Astrocyte (in vitro differentiated cells and primary cell): ENCODE results near the gene EYA2. TPM values are rescaled to one million over a fixed set of nuclear protein-coding genes. Genes with fewer than 3 reads are reported as not detected.

Experiments used
- DNase-seq: peaks from one replicate; pipeline ENCODE4 v3.0.0-alpha.2; 2010; ENCODE audit warnings: low read depth
- FAIRE-seq: peaks from 2 replicates; lab custom pipeline; 2011; peaks lifted over from hg19 to GRCh38; lab: Jason Lieb, UNC
- H2AFZ ChIP-seq: 2 replicates; pipeline ENCODE4 v1.6.0; 2012; ENCODE audit warnings: low read depth, low read length, inconsistent platforms
- H3K27ac ChIP-seq: 2 replicates; pipeline ENCODE4 v1.5.1; 2011; ENCODE audit warnings: low read depth, low read length, inconsistent platforms
- H3K27me3 ChIP-seq: 2 replicates; pipeline ENCODE4 v1.6.0; 2011; ENCODE audit warnings: low read length, inconsistent platforms; ENCODE audit not compliant: insufficient read depth
- H3K36me3 ChIP-seq: 2 replicates; pipeline ENCODE4 v1.5.1; 2011; ENCODE audit warnings: low read length, inconsistent platforms; ENCODE audit not compliant: insufficient read depth
- H3K4me1 ChIP-seq: 2 replicates; pipeline ENCODE4 v1.5.1; 2011; ENCODE audit warnings: low read length, inconsistent platforms; ENCODE audit not compliant: insufficient read depth
- H3K4me2 ChIP-seq: 2 replicates; pipeline ENCODE4 v1.6.0; 2012; ENCODE audit warnings: low read length, inconsistent platforms
- H3K4me3 ChIP-seq: 2 replicates; pipeline ENCODE4 v1.5.1; 2011; ENCODE audit warnings: low read depth, mild to moderate bottlenecking, low read length, inconsistent platforms; ENCODE audit not compliant: insufficient read depth
- H3K79me2 ChIP-seq: 2 replicates; pipeline ENCODE4 v1.6.0; 2012; ENCODE audit warnings: mild to moderate bottlenecking, low read length, inconsistent platforms; ENCODE audit not compliant: insufficient read depth
- H3K9ac ChIP-seq: 2 replicates; pipeline ENCODE4 v1.6.0; 2012; ENCODE audit warnings: mild to moderate bottlenecking, low read length, inconsistent platforms
- H3K9me3 ChIP-seq: 2 replicates; pipeline ENCODE4 v1.5.1; 2012; ENCODE audit warnings: low read depth, mild to moderate bottlenecking, low read length, inconsistent platforms; ENCODE audit not compliant: insufficient read depth
- H4K20me1 ChIP-seq: 2 replicates; pipeline ENCODE4 v1.6.0; 2012; ENCODE audit warnings: low read length, inconsistent platforms; ENCODE audit not compliant: insufficient read depth
- H3K27ac Mint-ChIP-seq: one replicate; pipeline ENCODE4 v1.8.0; 2021; ENCODE audit warnings: mild to moderate bottlenecking, mixed read lengths; ENCODE audit not compliant: unreplicated experiment
- H3K27me3 Mint-ChIP-seq: one replicate; pipeline ENCODE4 v1.8.0; 2021; ENCODE audit warnings: low read depth, mixed read lengths; ENCODE audit not compliant: unreplicated experiment
- H3K36me3 Mint-ChIP-seq: one replicate; pipeline ENCODE4 v1.8.0; 2021; ENCODE audit warnings: low read depth, mixed read lengths; ENCODE audit not compliant: unreplicated experiment
- H3K4me1 Mint-ChIP-seq: one replicate; pipeline ENCODE4 v1.8.0; 2021; ENCODE audit warnings: low read depth, mixed read lengths; ENCODE audit not compliant: unreplicated experiment
- H3K4me3 Mint-ChIP-seq: one replicate; pipeline ENCODE4 v1.8.0; 2021; ENCODE audit warnings: mild to moderate bottlenecking, moderate library complexity, mixed read lengths; ENCODE audit not compliant: unreplicated experiment
- H3K9me3 Mint-ChIP-seq: one replicate; pipeline ENCODE4 v1.8.0; 2021; ENCODE audit warnings: mild to moderate bottlenecking, mixed read lengths; ENCODE audit not compliant: unreplicated experiment
- CTCF ChIP-seq: IDR thresholded peaks from 2 replicates; pipeline ENCODE4 v1.5.1; 2011; ENCODE audit warnings: low read depth, mild to moderate bottlenecking, inconsistent platforms, low read length, moderate library complexity; ENCODE audit not compliant: insufficient read depth
- EZH2 ChIP-seq: IDR thresholded peaks from 2 replicates; pipeline ENCODE4 v1.6.1; 2012; ENCODE audit warnings: mild to moderate bottlenecking, low read length, inconsistent platforms; ENCODE audit not compliant: insufficient read depth
- total RNA-seq: library from RNA; stranded (reverse); gene quantifications from 2 replicates; pipeline ENCODE4 v1.2.1, GENCODE V29; 2021

EYA2 gene
- total RNA-seq, 1 donor from 2014 or later: 1.5 TPM

GRCh38 chr20:46985671-46986070 is 91.0 kb downstream of the EYA2 start:
- no peak overlapping the region for H3K27ac ChIP-seq
- H3K4me1 ChIP-seq: no peaks in the 10 kb centered on the region
- H2AFZ ChIP-seq: no peak overlapping the region
- H4K20me1 ChIP-seq: no peaks in the 10 kb centered on the region
- peaks cover 4% of the 10 kb centered on the region for H3K27me3 Mint-ChIP-seq
- no peak overlapping the region for H3K4me3 ChIP-seq
- H3K4me3 Mint-ChIP-seq: no peak overlapping the region
- H3K36me3 ChIP-seq: no peaks in the 10 kb centered on the region
- H3K36me3 Mint-ChIP-seq: peaks cover 2% of the 10 kb centered on the region
- H3K9ac ChIP-seq: no peak overlapping the region
- H3K9me3 Mint-ChIP-seq: peaks cover 12% of the 10 kb centered on the region
- no peak for DNase-seq
- no peak overlapping the region for H3K4me2 ChIP-seq
- no peak overlapping the region for H3K27ac Mint-ChIP-seq
- TF ChIP-seq CTCF: no peak
- TF ChIP-seq EZH2: no peak
- FAIRE-seq: no peak
- no peaks in the 10 kb centered on the region for H3K9me3 ChIP-seq
- peaks cover 1% of the 10 kb centered on the region for H3K4me1 Mint-ChIP-seq
- peaks cover 23% of the 10 kb centered on the region for H3K27me3 ChIP-seq
- no peaks in the 10 kb centered on the region for H3K79me2 ChIP-seq

GRCh38 chr20:46987001-46987400 is 92.4 kb downstream of the EYA2 start:
- no peak for DNase-seq
- H3K9me3 Mint-ChIP-seq: peaks cover 14% of the 10 kb centered on the region
- TF ChIP-seq EZH2 (no peak), CTCF (no peak)

GRCh38 chr20:46990017-46990595 is 95.5 kb downstream of the EYA2 start:
- H3K9ac ChIP-seq: no peak overlapping the region
- H3K79me2 ChIP-seq: no peaks in the 10 kb centered on the region
- no peak overlapping the region for H3K27ac Mint-ChIP-seq
- no peak overlapping the region for H3K27ac ChIP-seq
- H3K36me3 ChIP-seq: no peaks in the 10 kb centered on the region
- no peak overlapping the region for H3K4me2 ChIP-seq
- peaks cover 4% of the 10 kb centered on the region for H3K9me3 Mint-ChIP-seq
- no peaks in the 10 kb centered on the region for H3K4me1 ChIP-seq
- no peak overlapping the region for H2AFZ ChIP-seq
- no peak overlapping the region for H3K4me3 Mint-ChIP-seq
- TF ChIP-seq CTCF (no peak), EZH2 (no peak)
- H3K36me3 Mint-ChIP-seq: no peaks in the 10 kb centered on the region
- H4K20me1 ChIP-seq: no peaks in the 10 kb centered on the region
- H3K4me1 Mint-ChIP-seq: no peaks in the 10 kb centered on the region
- peaks cover 16% of the 10 kb centered on the region for H3K27me3 Mint-ChIP-seq
- FAIRE-seq (no peak), DNase-seq (no peak)
- H3K9me3 ChIP-seq: no peaks in the 10 kb centered on the region
- H3K4me3 ChIP-seq: no peak overlapping the region
- H3K27me3 ChIP-seq: peaks cover 40% of the 10 kb centered on the region

More at GRCh38 chr20:46987001-46987400, 92.4 kb downstream of the EYA2 start:
- Histone ChIP-seq H3K27ac (no peak overlapping the region), H3K9ac (no peak overlapping the region), H4K20me1 (no peaks in the 10 kb centered on the region), H3K27me3 (peaks cover 27% of the 10 kb centered on the region), H3K36me3 (no peaks in the 10 kb centered on the region), H3K79me2 (no peaks in the 10 kb centered on the region), H3K4me1 (no peaks in the 10 kb centered on the region), H3K9me3 (no peaks in the 10 kb centered on the region), H3K4me2 (no peak overlapping the region), H2AFZ (no peak overlapping the region), H3K4me3 (no peak overlapping the region)
- Mint-ChIP-seq H3K36me3 (peaks cover 2% of the 10 kb centered on the region), H3K27me3 (peaks cover 13% of the 10 kb centered on the region), H3K4me3 (no peak overlapping the region), H3K4me1 (peaks cover 1% of the 10 kb centered on the region), H3K27ac (no peak overlapping the region)
- FAIRE-seq: no peak
